Uterus (tissue), 4 donors: Measurements from ENCODE around the gene AGMO. TPM values are rescaled to one million over a fixed set of nuclear protein-coding genes. Genes with fewer than 3 reads are reported as not detected.

Source experiments
- DNase-seq, 2 donors: peaks; one replicate each; pipeline ENCODE4 v3.0.0-alpha.2; 2019 to 2020
- H3K27ac ChIP-seq, 2 donors: fragments of 200-600 bp; sonication (generic); 1 replicate in 1 of 2; 2 replicates in 1 of 2; pipeline ENCODE4 v1.5.1; 2016 to 2018
- H3K27me3 ChIP-seq, 2 donors: fragments of 200-600 bp; sonication (generic); one replicate each; pipeline ENCODE4 v1.5.1; 2018 to 2019; ENCODE audit warnings: control low read depth in 1 of 2
- H3K36me3 ChIP-seq, 2 donors: fragments of 200-600 bp; sonication (generic); one replicate each; pipeline ENCODE4 v1.5.1; 2019; ENCODE audit warnings: control low read depth in 1 of 2
- H3K4me1 ChIP-seq, 2 donors: fragments of 200-600 bp; sonication (generic); one replicate each; pipeline ENCODE4 v1.5.1; 2018 to 2019; ENCODE audit warnings: control low read depth in 1 of 2
- H3K4me3 ChIP-seq, 2 donors: fragments of 200-600 bp; sonication (generic); 1 replicate in 1 of 2; 2 replicates in 1 of 2; pipeline ENCODE4 v1.5.1; 2018 to 2019; ENCODE audit warnings: mild to moderate bottlenecking in 1 of 2
- H3K9me3 ChIP-seq, 2 donors: fragments of 200-600 bp; sonication (generic); one replicate each; pipeline ENCODE4 v1.5.1; 2019; ENCODE audit warnings: control low read depth in 1 of 2
- POLR2A ChIP-seq, 2 donors: fragments of 450-650 bp; IDR thresholded peaks; one replicate each; pipeline ENCODE4 v1.6.1; 2016; ENCODE audit warnings: antibody characterized with exemption in 2 of 2, mild to moderate bottlenecking in 1 of 2, moderate library complexity in 1 of 2
- intact Hi-C: fragments of 100-400 bp; cut with DNase I; formaldehyde crosslinking; loops from one replicate; pipeline ENCODE4 v1.15.1; 2023; ENCODE audit warnings: low total_unique reads
- total RNA-seq, 4 donors: library from RNA; depleted of rRNA in 3 of 4; stranded (reverse); fragments of >200 nt in 3 of 4; gene quantifications; one replicate each; pipeline versions ENCODE4 v1.1.0 to v1.2.4, GENCODE V29; 2014 to 2023
- TF ChIP-seq, protein P1 (sequence below), 4 experiments: fragments of 200-600 bp in 2 of 4; fragments of 450-650 bp in 2 of 4; sonication (generic) in 2 of 4; IDR thresholded peaks; one replicate each; pipeline ENCODE4 v1.5.1; 2016 to 2019; ENCODE audit warnings: antibody characterized with exemption in 4 of 4, mild to moderate bottlenecking in 2 of 4, moderate library complexity in 1 of 4
- donor health status: DM: yes; HTN: yes; CAD: no.

The AGMO gene
- total RNA-seq, 4 donors from 2014 or later: 0.24 to 1.5 TPM; not detected in 2

DNA sequence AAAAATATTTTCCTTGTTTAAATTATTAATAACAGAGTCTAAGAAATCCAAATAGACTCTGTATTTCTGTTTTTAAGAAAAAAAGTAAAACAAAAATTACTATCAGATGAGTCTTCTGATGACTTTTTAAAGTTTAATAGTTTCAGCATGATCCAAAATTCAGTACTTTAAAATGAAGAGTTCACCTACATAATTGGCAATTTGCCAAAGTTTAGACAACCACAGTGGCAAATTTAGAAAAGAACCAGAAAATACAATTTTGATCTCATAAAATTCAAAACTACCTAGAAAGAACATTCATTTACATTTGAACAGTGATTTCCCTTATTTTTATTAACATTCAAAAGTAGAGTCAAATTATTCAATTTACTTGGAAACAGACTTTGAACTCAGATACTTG is 56.1 kb downstream of the AGMO start:
- no peak for TF ChIP-seq POLR2A (IDR thresholded peaks at IDR 0.05)
- TF ChIP-seq, protein P1, sequence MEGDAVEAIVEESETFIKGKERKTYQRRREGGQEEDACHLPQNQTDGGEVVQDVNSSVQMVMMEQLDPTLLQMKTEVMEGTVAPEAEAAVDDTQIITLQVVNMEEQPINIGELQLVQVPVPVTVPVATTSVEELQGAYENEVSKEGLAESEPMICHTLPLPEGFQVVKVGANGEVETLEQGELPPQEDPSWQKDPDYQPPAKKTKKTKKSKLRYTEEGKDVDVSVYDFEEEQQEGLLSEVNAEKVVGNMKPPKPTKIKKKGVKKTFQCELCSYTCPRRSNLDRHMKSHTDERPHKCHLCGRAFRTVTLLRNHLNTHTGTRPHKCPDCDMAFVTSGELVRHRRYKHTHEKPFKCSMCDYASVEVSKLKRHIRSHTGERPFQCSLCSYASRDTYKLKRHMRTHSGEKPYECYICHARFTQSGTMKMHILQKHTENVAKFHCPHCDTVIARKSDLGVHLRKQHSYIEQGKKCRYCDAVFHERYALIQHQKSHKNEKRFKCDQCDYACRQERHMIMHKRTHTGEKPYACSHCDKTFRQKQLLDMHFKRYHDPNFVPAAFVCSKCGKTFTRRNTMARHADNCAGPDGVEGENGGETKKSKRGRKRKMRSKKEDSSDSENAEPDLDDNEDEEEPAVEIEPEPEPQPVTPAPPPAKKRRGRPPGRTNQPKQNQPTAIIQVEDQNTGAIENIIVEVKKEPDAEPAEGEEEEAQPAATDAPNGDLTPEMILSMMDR (IDR thresholded peaks at IDR 0.05): no peak
- H3K27me3 ChIP-seq: no peaks in the 10 kb centered on the region
- intact Hi-C loops: no loop called here
- no peak overlapping the region for H3K4me3 ChIP-seq
- no peak overlapping the region for H3K27ac ChIP-seq
- no peaks in the 10 kb centered on the region for H3K4me1 ChIP-seq
- DNase-seq: no peak
- no peaks in the 10 kb centered on the region for H3K36me3 ChIP-seq
- H3K9me3 ChIP-seq: no peaks in the 10 kb centered on the region

DNA sequence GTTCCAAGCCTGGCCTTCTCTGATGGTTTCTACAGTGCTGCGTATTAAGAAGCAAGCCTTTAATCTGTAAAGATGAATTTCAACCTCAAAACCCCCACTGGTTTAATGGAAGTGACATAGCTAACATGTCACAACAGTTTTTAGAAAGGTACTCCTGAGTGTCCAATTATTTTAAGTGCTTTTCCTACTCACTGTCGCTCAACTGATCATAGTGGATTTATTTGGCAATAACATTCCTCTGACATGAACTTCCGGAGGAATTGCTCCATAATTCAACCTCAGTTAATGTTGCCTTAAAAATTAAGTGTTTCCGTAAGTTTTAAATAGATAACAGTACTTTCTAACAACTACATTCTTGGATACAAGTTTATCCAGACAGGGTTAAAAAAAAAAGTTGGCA is 57.5 kb downstream of the AGMO start:
- intact Hi-C loops: no loop called here

DNA sequence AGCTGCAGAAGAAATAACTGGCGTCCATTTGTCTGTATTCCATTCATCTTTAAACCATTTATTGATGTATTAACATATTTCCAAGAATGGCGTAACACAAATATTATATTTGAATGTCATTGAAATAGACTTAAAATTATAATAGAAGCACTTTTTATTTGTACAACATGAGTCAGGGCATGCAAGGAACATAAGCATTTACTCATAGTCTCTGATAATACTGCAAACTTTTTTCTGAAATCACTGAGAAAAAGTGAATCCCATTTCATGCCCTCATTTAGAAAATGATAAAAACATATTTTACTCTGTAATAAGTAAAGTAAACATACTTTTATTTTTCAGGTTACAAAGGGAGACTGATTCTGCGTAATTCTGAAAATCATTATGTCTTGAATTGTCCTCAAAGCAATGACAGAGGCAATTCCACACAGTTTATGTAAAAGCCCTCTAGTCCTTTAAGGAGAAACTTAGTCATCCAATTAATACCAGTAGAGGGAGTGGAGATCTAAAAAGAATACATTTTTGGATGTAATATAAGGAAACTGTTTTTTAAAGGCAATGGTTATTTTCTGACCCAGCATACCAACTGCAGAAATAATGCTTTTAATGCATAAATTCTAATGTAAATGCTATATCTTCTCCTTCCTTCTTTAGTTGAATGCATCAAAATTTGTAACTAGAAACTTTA is 58.1 kb downstream of the AGMO start:
- DNase-seq: no peak
- intact Hi-C loops: no loop called here
- H3K27me3 ChIP-seq: no peaks in the 10 kb centered on the region
- TF ChIP-seq, protein P1 (IDR thresholded peaks at IDR 0.05): no peak
- no peak for TF ChIP-seq POLR2A (IDR thresholded peaks at IDR 0.05)
- H3K27ac ChIP-seq: no peak overlapping the region
- no peak overlapping the region for H3K4me3 ChIP-seq
- H3K36me3 ChIP-seq: no peaks in the 10 kb centered on the region
- H3K9me3 ChIP-seq: no peaks in the 10 kb centered on the region
- no peaks in the 10 kb centered on the region for H3K4me1 ChIP-seq

More for the DNA sequence above, 57.5 kb downstream of the AGMO start:
- no peaks in the 10 kb centered on the region for H3K27me3 ChIP-seq
- H3K27ac ChIP-seq: no peak overlapping the region
- no peak for DNase-seq
- H3K4me1 ChIP-seq: no peaks in the 10 kb centered on the region
- H3K4me3 ChIP-seq: no peak overlapping the region
- TF ChIP-seq, protein P1 (IDR thresholded peaks at IDR 0.05): no peak
- no peak for TF ChIP-seq POLR2A (IDR thresholded peaks at IDR 0.05)
- no peaks in the 10 kb centered on the region for H3K36me3 ChIP-seq
- no peaks in the 10 kb centered on the region for H3K9me3 ChIP-seq

DNA sequence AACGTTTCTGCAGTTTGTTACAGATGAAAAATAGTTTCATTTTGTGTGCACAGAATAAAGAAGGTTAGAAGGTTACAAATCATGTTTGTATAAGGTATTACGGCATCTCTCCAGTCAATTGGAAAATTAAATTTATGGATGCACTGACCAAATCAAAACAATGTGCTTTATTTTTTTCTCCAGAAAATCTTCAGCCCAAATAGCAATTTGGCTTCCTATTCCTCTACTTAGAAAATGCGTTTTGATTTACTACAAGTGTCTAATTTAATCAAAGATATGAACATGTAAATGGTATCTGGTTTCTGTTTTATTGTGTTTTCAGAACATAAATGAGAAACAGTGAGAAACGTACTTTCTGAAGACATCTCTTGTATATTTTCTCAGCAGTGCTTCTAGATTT is 63.4 kb downstream of the AGMO start:
- intact Hi-C loops: no loop called here
- no peak overlapping the region for H3K4me3 ChIP-seq
- no peak for DNase-seq
- no peaks in the 10 kb centered on the region for H3K27me3 ChIP-seq
- H3K36me3 ChIP-seq: no peaks in the 10 kb centered on the region
- no peaks in the 10 kb centered on the region for H3K9me3 ChIP-seq
- TF ChIP-seq, protein P1 (IDR thresholded peaks at IDR 0.05): no peak
- no peaks in the 10 kb centered on the region for H3K4me1 ChIP-seq
- H3K27ac ChIP-seq: peak overlapping the region in 1 of 2 donors; percentile 30

DNA sequence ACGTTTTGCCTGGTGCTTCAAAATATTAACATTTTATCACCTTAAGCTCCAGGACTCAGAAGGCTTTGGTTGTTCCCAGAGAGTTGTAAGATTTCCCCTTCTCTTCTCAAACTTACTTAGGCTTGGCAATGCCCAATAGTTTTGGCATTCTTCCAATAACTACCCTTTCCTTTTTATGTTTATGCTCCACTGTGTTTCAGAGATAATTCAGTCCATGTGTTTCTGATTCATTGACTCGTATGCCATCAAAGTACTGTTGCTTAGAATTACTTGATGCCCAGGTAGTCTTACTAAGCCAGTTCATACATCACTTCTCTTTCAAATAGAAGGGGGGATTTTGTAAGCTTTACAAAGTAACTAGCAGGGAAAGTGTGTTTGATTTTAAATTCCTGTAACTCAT is 66.6 kb downstream of the AGMO start:
- H3K27me3 ChIP-seq: no peaks in the 10 kb centered on the region
- TF ChIP-seq, protein P1 (IDR thresholded peaks at IDR 0.05): no peak
- no peak for TF ChIP-seq POLR2A (IDR thresholded peaks at IDR 0.05)
- intact Hi-C loops: no loop called here
- no peaks in the 10 kb centered on the region for H3K9me3 ChIP-seq
- H3K27ac ChIP-seq: no peak overlapping the region
- H3K4me1 ChIP-seq: no peaks in the 10 kb centered on the region
- H3K4me3 ChIP-seq: no peak overlapping the region
- no peak for DNase-seq
- no peaks in the 10 kb centered on the region for H3K36me3 ChIP-seq
